Stimulated activated CD4-positive, alpha-beta T cell treated with anti-CD3 and anti-CD28 coated beads, Interleukin-1b, Interleukin-23, amount 100 ng/mL, for 24 hours (primary cell): ENCODE results near the gene TREML4.

ENCODE experiments used
- DNase-seq, 4 experiments: peaks; one replicate each; pipeline ENCODE4 v3.0.0-alpha.2; 2020; ENCODE audit warnings: low read depth in 4 of 4, low spot score in 1 of 4

TREML4 gene

GRCh38 chr6:41280381-41281057, 52.4 kb downstream of the TREML4 start:
- no peak for DNase-seq

GRCh38 chr6:41283600-41283999, 55.5 kb downstream of the TREML4 start:
- DNase-seq = no peak

GRCh38 chr6:41284726-41285125, 56.6 kb downstream of the TREML4 start:
- DNase-seq = no peak

- no peak for DNase-seq
These were observed 58.6 kb downstream of the TREML4 start, which contains the start of gene TREM1 for GRCh38 chr6:41286544-41287346. Gene TREM1, minus strand, starts transcription at chr6:41286682. Its CDS starts 27 bp downstream, at chr6:41286655.

GRCh38 chr6:41288030-41288753, 60.0 kb downstream of the TREML4 start:
- DNase-seq = no peak
